ENCODE results near the gene TMEM272. TPM values are rescaled to one million over a fixed set of nuclear protein-coding genes. Genes with fewer than 3 reads are reported as not detected.
"Not testable (repeated sequence)": the region's sequence is repeated elsewhere in the genome, so short reads cannot be mapped to it uniquely, and the experiment has no call there.

TMEM272 gene
- total RNA-seq, 1 experiment from 2014 or later = not detected

DNA sequence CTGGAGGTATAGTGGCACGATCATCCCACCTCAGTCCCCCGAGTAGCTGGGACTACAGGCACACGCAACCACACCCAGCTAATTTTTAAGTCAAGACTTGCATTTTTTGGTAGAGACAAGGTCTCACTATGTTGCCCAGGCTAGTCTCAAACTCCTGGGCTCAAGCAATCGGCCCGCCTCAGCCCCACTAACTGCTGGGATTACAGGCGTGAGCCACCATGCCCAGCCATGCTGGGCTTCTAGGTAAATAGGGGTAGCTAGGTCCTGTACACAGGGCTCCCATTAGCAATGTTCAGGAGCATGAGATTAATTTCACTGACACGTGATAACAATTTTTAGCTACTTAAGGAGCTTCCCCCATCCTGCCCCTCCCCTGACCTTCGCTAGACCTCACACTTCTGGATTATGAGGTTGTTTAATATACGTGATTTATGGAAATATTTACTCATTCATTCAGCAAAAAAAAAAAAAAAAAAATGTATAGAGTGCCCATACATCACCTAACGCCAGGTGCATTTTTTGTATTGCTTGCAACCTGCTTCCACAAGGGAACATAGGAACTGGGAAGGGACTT is 19.2 kb downstream of the TMEM272 start:
- Mint-ChIP-seq H3K4me1 (ENCODE audit: insufficient read depth, unreplicated experiment) (peaks cover 16% of the 10 kb centered on the region), H3K9me3 (ENCODE audit: unreplicated experiment) (no peaks in the 10 kb centered on the region), H3K27me3 (ENCODE audit: insufficient read depth, unreplicated experiment) (peaks cover 30% of the 10 kb centered on the region), H3K4me3 (ENCODE audit: unreplicated experiment) (no peak overlapping the region), H3K27ac (ENCODE audit: low read depth, unreplicated experiment) (no peak overlapping the region), H3K36me3 (ENCODE audit: insufficient read depth, unreplicated experiment) (no peaks in the 10 kb centered on the region)
- BruUV-seq (replicated peaks) = no TSS peak
- POLR2A ChIA-PET = interaction anchor here (0.6 kb wide), 1 partner anchor 395 kb away, joined by 3 read pairs; no protein-coding TSS in a partner anchor
- CTCF ChIA-PET = interaction anchor here (0.5 to 4.9 kb wide), 8 partner anchors 11 to 304 kb away, joined by 3 to 36 read pairs (median 4); no protein-coding TSS in a partner anchor
- TF ChIP-seq CTCF (IDR thresholded peaks at IDR 0.05; ENCODE audit: unreplicated experiment) = no peak
- intact Hi-C loops (cut with micrococcal nuclease) = no loop called here
- DNase-seq (ENCODE audit: unreplicated experiment) = no peak

DNA sequence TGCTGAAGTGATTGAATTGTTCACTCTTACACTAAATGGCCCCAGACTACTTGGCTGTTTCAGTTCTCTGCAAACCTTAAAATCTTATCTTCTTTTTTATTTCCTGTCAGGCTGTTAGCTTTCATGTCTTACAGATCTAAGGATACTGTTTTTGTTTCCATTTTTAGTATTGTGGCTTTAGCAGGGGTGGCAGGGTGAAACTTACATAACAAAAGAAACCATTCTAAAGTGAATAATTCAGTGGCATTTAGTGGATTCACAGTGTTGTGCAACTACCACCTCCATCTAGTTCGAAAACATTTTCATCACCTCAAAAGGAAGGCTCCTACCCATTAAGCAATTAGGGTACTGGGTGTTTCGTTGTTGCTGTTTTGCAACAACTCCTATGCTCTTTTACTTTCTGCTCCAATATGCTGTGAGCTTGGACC is 19.8 kb downstream of the TMEM272 start:
- peaks cover 35% of the 10 kb centered on the region for H3K27me3 Mint-ChIP-seq (ENCODE audit: insufficient read depth, unreplicated experiment)
- no TSS peak for BruUV-seq (replicated peaks)
- H3K27ac Mint-ChIP-seq (ENCODE audit: low read depth, unreplicated experiment) = no peak overlapping the region
- intact Hi-C loops (cut with micrococcal nuclease) = no loop called here
- peaks cover 16% of the 10 kb centered on the region for H3K4me1 Mint-ChIP-seq (ENCODE audit: insufficient read depth, unreplicated experiment)
- no peak overlapping the region for H3K4me3 Mint-ChIP-seq (ENCODE audit: unreplicated experiment)
- no peaks in the 10 kb centered on the region for H3K9me3 Mint-ChIP-seq (ENCODE audit: unreplicated experiment)
- TF ChIP-seq CTCF (IDR thresholded peaks at IDR 0.05; ENCODE audit: unreplicated experiment) = no peak
- H3K36me3 Mint-ChIP-seq (ENCODE audit: insufficient read depth, unreplicated experiment) = no peaks in the 10 kb centered on the region
- ChIA-PET CTCF (interaction anchor here (0.5 to 4.9 kb wide), 6 partner anchors 10 to 304 kb away, joined by 3 to 36 read pairs (median 4); no protein-coding TSS in a partner anchor), POLR2A (interaction anchor here (0.6 kb wide), 1 partner anchor 394 kb away, joined by 3 read pairs; no protein-coding TSS in a partner anchor)
- DNase-seq (ENCODE audit: unreplicated experiment) = peak; percentile 73

DNA sequence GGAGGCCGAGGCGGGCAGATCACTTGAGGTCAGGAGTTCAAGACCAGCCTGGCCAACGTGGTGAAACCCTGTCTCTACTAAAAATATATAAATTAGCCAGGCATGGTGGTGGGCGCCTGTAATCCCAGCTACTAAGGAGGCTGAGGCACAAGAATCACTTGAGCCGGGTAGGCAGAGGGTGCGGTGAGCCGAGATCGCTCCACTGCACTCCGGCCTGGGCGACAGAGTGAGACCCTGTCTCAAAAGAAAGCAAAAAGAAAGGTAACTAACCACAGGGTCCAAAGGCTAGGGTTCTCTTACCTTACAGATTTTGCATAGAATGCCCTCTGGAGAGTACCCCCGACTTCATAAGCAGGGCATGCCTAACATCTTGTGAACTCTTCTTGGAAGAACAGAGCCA is 20.3 kb downstream of the TMEM272 start:
- Mint-ChIP-seq H3K4me1 (ENCODE audit: insufficient read depth, unreplicated experiment) (peaks cover 16% of the 10 kb centered on the region), H3K27me3 (ENCODE audit: insufficient read depth, unreplicated experiment) (peaks cover 40% of the 10 kb centered on the region)
- H3K27ac Mint-ChIP-seq (ENCODE audit: low read depth, unreplicated experiment); BruUV-seq (replicated peaks); POLR2A ChIA-PET; intact Hi-C loops (cut with micrococcal nuclease); H3K9me3 Mint-ChIP-seq (ENCODE audit: unreplicated experiment); H3K36me3 Mint-ChIP-seq (ENCODE audit: insufficient read depth, unreplicated experiment); H3K4me3 Mint-ChIP-seq (ENCODE audit: unreplicated experiment); DNase-seq (ENCODE audit: unreplicated experiment): not testable (repeated sequence)
- CTCF ChIA-PET = interaction anchor here (1.2 to 4.9 kb wide), 2 partner anchors 10 to 305 kb away, joined by 3 to 36 read pairs; no protein-coding TSS in a partner anchor

DNA sequence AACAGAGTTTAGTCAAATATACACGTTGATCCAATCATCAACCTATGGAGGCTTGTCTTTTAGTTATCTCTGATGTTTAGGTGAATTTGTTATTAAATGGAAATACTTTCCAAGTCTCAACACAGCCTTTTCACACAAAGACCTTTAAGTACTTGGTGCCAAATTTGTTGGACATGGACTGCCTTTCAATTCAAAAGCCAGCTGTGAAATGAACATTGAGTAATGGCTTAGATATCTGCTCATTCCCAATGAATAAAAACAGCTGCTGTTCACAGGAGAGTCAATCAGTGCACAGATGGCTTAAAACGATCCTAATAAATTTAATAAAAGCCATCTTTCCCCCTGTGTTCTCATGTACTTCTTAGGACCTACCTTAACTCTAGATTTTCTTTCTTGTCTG is 21.1 kb downstream of the TMEM272 start:
- intact Hi-C loops (cut with micrococcal nuclease) = no loop called here
- DNase-seq (ENCODE audit: unreplicated experiment) = no peak
- Mint-ChIP-seq H3K4me1 (ENCODE audit: insufficient read depth, unreplicated experiment) (peaks cover 19% of the 10 kb centered on the region), H3K9me3 (ENCODE audit: unreplicated experiment) (no peaks in the 10 kb centered on the region), H3K36me3 (ENCODE audit: insufficient read depth, unreplicated experiment) (no peaks in the 10 kb centered on the region), H3K27me3 (ENCODE audit: insufficient read depth, unreplicated experiment) (peaks cover 44% of the 10 kb centered on the region), H3K27ac (ENCODE audit: low read depth, unreplicated experiment) (no peak overlapping the region), H3K4me3 (ENCODE audit: unreplicated experiment) (no peak overlapping the region)
- CTCF ChIA-PET = interaction anchor here (4.9 kb wide), 1 partner anchor 9 kb away, joined by 36 read pairs; no protein-coding TSS in a partner anchor
- POLR2A ChIA-PET = interaction anchor here (0.5 kb wide), 1 partner anchor 403 kb away, joined by 3 read pairs; no protein-coding TSS in a partner anchor
- TF ChIP-seq CTCF (IDR thresholded peaks at IDR 0.05; ENCODE audit: unreplicated experiment) = no peak
- BruUV-seq (replicated peaks) = no TSS peak
